NCI-H1105 treated with DMSO at 0.1 percent for 48 hours (cell line): ENCODE results near the gene MRPL43.

Experiments
- DNase-seq: peaks from one replicate; lab custom pipeline; 2025; lab: John Stamatoyannopoulos, UW

Gene MRPL43

DNA sequence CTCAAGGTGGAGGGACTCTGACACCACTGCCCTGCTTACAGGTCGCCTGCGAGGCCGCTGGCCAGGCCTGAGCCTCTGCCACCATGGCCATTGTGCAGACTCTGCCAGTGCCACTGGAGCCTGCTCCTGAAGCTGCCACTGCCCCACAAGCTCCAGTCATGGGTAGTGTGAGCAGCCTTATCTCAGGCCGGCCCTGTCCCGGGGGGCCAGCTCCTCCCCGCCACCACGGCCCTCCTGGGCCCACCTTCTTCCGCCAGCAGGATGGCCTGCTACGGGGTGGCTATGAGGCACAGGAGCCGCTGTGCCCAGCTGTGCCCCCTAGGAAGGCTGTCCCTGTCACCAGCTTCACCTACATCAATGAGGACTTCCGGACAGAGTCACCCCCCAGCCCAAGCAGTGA is 15.2 kb upstream of the MRPL43 start:
- no peak for DNase-seq

DNA sequence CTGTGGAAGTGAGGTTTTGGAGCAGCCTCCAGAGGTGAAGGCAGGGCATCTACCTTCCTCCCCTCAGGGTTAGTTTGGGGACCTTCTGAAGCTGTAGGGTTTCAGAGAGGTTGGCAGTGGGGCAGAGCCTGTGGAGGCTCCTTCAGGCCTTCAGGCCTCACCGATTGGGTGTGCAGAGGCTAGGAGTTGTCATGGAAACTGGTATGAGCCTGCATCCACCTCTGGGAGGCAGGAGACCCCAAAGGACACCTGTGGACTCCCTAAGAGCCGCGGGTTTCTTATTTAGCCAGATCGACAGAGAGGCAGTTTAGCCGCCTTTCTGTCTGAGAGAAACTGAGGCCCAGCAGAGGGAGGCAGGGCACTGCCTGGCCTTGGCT is 14.3 kb upstream of the MRPL43 start:
- no peak for DNase-seq

GRCh38 chr10:101000915-101001658 is 13.8 kb upstream of the MRPL43 start:
- DNase-seq, result no peak

GRCh38 chr10:101000127-101000914 is 13.0 kb upstream of the MRPL43 start:
- DNase-seq, result peak; percentile 3

- DNase-seq, result no peak
These were observed 12.4 kb upstream of the MRPL43 start, which contains the start of gene LZTS2 for GRCh38 chr10:100999742-101000126. Gene LZTS2, plus strand, starts transcription at chr10:100999808. Its CDS starts 2,731 bp downstream, at chr10:101002539.

- DNase-seq, result peak; percentile 11
These were observed 11.9 kb upstream of the MRPL43 start for GRCh38 chr10:100998991-100999741.

DNA sequence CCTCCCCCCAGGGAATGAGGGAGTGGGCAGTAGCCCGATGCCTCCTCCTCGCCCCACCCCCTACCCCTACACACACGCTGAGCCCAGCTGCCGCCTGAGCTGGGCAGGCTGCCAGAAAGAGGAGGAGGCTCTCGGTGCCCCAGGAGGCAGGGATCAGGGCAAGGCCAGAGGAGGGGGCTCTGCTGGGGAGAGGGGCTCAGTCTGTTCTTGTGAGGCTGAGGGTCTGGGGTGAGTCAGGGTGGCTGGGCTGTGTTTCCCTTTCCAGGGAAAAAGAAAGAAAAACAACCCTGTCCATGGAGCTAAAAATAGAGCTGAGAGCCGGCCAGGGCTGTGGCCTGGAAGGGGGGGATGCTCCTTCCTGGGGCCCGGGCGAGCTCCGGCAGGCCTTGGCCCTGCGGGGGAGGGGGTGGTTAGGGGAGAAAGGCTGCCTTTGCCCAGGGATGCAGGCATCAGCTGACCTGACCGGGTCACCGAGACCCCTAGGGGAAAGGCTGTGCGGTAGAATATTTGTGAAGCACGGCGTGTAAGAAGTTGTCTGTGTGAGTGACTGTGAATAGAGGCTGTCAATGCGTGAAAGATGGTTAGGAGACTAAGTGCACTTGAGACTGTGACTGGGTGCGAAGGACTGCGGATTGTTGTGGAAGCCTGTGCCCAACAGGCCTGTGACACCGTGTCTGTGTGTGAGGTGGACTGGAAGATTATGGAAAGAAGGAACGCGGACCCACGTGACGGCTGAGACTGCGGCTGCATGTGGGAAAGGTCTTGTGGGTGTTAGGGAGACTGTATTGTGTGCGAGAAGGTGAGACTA is 11.1 kb upstream of the MRPL43 start:
- DNase-seq, result peak; percentile 77

- peak; percentile 25 for DNase-seq
These were observed 10.3 kb upstream of the MRPL43 start for GRCh38 chr10:100997360-100998182.

DNA sequence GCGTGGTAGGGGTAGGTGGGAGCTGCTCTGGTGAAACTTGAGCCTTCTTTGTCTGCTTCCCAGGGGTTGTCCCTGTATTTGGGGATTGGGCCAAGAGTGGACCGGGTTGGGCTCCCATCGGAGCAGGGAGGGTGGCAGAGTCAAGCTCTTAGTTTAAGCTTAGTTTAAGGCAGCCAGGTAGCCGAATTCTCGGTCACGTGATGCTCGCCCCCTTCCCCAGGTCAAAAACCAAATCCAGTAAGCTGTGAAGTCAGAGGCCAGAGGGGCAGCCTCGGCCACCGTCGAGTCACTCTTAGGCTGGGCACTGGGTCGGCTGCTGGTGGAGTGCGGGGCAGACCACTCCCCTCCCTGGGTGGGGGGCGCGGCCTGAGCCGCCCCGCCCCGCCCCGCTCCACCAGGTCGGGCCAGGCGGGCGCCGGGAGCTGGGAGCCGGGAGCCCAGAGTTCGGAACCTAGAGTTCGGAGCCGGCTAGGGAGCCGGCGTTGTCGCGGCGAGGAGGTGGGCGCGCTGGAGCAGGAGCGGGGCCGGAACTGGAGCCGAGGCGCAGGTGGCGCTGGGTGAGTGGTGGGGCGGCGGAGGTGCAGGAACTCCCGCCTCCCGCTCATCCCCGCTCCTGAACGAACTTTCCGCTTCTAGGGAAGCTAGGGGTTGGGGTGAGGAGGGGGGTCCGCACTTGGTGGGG is 9.5 kb upstream of the MRPL43 start:
- peak; percentile 27 for DNase-seq

DNA sequence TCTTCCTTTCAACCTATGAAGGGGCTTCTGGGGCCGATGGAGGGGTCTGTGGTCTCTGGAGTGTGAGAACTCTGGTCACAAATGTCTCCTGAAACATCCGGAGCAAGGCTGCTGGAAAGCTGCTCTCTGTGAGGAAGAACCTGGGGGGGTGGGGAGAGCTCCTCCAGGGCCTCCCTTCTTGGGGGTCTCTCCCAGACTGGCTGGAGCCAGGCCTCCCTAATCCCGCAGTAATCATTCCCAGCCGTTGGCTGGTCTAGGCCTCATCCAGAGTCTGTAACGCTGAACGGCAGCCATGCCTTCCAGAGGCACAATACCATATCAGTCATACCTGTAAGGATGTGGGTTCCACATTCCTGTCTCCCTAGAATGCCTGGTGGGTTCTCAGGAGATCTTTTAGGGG is 7.9 kb upstream of the MRPL43 start:
- DNase-seq, result no peak

GRCh38 chr10:100993986-100994708 is 6.8 kb upstream of the MRPL43 start:
- DNase-seq, result no peak

DNA sequence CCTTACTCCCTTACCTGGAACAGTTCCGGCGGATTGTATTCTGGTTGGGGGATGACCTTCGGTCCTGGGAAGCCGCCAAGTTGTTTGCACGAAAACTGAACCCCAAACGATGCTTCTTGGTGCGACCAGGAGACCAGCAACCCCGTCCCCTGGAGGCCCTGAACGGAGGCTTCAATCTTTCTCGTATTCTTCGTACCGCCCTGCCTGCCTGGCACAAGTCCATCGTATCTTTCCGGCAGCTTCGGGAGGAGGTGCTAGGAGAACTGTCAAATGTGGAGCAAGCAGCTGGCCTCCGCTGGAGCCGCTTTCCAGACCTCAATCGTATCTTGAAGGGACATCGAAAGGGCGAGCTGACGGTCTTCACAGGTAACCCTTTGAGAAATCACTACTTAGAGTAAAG is 1.8 kb upstream of the MRPL43 start:
- no peak for DNase-seq

DNA sequence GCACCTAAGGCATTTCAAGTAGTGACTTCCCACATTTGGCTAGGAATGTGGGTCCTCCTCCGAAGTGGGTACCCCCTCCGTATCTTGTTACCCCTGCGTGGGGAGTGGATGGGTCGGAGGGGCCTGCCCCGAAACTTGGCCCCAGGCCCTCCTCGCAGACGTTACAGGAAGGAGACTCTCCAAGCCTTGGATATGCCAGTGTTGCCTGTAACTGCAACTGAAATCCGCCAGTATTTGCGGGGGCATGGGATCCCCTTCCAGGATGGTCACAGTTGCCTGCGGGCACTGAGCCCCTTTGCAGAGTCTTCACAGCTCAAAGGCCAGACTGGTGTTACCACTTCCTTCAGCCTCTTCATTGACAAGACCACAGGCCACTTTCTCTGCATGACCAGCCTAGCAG is 869 bp upstream of the MRPL43 start:
- no peak for DNase-seq

GRCh38 chr10:100987685-100988049 is 370 bp upstream of the MRPL43 start:
- DNase-seq, result no peak

- DNase-seq, result no peak
These were observed 710 bp downstream of the MRPL43 start for GRCh38 chr10:100986623-100986951.

DNA sequence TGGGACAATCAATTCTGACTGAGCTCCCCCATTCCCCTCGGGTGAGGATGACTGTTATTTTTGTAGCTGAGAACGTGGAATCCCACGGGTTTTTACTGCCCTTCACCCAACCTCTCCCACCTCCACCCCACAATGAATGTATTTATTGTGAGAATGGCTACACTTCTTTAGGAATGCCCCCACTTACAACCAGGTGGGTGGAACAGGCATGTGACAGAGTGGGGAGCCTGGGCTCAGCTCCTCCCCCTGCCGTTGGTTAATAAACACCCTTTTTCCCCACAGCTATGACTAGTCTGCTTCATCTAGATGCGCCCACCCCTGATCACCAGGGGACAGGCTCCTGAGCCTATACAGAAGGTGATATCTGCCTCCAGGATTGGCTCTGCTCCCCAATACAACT is 2.0 kb downstream of the MRPL43 start:
- DNase-seq, result no peak

DNA sequence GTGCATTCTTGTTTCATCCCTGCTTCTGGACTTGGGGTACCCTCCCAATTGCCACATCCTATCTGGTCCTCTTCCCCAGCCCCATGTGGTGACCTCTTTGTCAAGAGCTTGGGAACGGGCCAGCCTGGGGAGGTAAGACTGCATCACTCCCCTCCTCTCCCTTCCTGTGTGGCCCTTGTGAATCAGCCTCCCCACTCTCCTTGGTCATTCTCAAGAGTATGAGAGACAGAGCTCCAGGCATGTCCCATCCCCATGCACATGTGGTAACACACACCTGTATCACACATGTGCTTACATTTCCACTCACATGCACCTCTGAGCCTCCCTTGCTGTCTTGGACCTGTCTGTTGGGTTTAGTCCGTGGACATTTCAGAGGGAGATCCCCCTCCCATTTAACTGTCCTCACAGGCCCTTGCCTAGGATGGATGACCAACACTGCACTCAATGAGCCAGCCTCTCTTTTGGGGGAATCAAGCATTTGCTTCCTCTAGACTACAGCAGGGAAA is 2.6 kb downstream of the MRPL43 start:
- DNase-seq, result no peak

DNA sequence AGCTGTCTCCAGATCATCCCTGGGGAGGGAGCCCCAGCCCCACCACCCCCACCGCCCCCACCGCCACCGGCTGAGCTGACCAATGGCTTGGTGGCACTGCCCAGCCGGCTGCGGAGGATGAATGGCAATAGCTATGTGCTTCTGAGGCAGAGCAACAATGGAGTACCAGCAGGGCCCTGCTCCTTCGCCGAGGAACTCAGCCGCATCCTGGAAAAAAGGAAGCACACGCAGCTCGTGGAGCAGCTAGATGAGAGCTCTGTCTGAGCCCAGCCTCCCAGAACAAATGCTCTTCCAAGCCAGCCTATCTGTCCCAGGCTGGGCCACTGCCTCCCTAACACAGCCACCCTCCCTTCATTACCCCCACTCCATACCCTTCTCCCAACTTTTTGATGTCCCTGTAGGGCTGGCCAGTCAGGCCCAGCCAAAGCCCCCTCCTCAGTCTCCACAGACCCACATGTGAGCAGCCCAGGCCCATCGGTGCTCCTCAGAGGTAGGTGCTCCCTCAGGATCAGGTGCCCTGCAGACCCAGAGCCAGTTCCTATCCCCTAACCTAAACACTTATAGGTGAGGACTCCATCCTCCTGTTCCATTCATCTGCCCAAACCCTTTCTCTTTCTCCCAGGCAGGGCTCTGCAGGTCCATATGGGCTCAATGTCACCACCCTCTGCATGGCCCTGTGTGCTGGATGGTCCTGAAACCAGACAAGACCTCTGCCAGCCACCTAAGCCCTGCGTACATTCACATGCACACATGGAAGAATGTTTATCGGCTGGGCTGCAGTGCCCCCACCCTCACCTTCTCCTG is 3.2 kb downstream of the MRPL43 start:
- DNase-seq, result no peak
